K562 (cell line): ENCODE data around the gene SMAP2. TPM values are rescaled to one million over a fixed set of nuclear protein-coding genes. Genes with fewer than 3 reads are reported as not detected.

Source experiments
- EP300 ChIP-seq: IDR thresholded peaks from 2 replicates; pipeline ENCODE4 v1.6.1; 2012; ENCODE audit warnings: low read length, improper control_type of control experiment
- ETV5 ChIP-seq: sonication (generic); formaldehyde crosslinking; IDR thresholded peaks from 2 replicates; pipeline ENCODE4 v1.4.0; 2020; ENCODE audit warnings: low read depth, mild to moderate bottlenecking, missing genetic modification reagents
- ETV6 ChIP-seq, 3 experiments: fragments of 150-350 bp in 1 of 3; sonication (generic) in 1 of 3; formaldehyde crosslinking in 1 of 3; IDR thresholded peaks; 2 replicates each; pipeline versions ENCODE4 v1.6.1 to v1.8.0; 2014 to 2022; ENCODE audit warnings: borderline replicate concordance in 2 of 3, low read depth in 2 of 3, antibody characterized with exemption in 1 of 3, low read length in 1 of 3, mild to moderate bottlenecking in 1 of 3, missing genetic modification reagents in 1 of 3
- JUN ChIP-seq, 2 experiments: sonication (generic) in 1 of 2; formaldehyde crosslinking in 1 of 2; IDR thresholded peaks; 2 replicates each; pipeline versions ENCODE4 v1.6.1 to v1.8.0; 2012 to 2022; ENCODE audit warnings: borderline replicate concordance in 2 of 2, mild to moderate bottlenecking in 2 of 2, improper control_type of control experiment in 1 of 2, low read depth in 1 of 2, low read length in 1 of 2, missing genetic modification reagents in 1 of 2
- MGA ChIP-seq: fragments of 450-650 bp; IDR thresholded peaks from 2 replicates; pipeline ENCODE4 v1.6.1; 2016; ENCODE audit warnings: mild to moderate bottlenecking, moderate library complexity
- SMARCE1 ChIP-seq: fragments of 450-650 bp; IDR thresholded peaks from 2 replicates; pipeline ENCODE4 v1.7.1; 2016; ENCODE audit warnings: mild to moderate bottlenecking
- polyA plus RNA-seq, 8 experiments: library from polyadenylated mRNA; depleted of rRNA in 4 of 8; stranded (reverse) in 5 of 8; unstranded in 3 of 8; fragments of >200 nt; fragmentation: Nextera tagmentation in 2 of 8; fragmentation: Illumina TruSeq in 1 of 8; extraction: Ambion mirVana in 2 of 8; extraction: Trizol in 1 of 8; gene quantifications; 2 replicates each; pipeline versions ENCODE4 v1.2.1 to v1.2.3, GENCODE V29; 2011 to 2014; ENCODE audit warnings: inconsistent platforms in 1 of 8, missing spikeins in 1 of 8
- total RNA-seq, 7 experiments: library from RNA; depleted of rRNA in 6 of 7; stranded (reverse); fragments of >200 nt in 6 of 7; fragmentation: Illumina TruSeq in 2 of 7; extraction: Trizol in 2 of 7; gene quantifications; 2 replicates each; pipeline versions ENCODE4 v1.2.1 to v1.2.3, GENCODE V29; 2011 to 2021; ENCODE audit warnings: low replicate concordance in 1 of 7

Gene SMAP2
- total and polyA plus RNA-seq, 9 of the 15 experiments (the other 6 are each of a cell fraction or from before 2014, with no cell fraction given) = 38.7 to 212 (median 94.1) TPM

GRCh38 chr1:40381268-40382107 is 8.0 kb downstream of the SMAP2 start (continued):
- TF ChIP-seq MGA = peak; percentile 69
- TF ChIP-seq ETV5 (CRISPR knock-in tag) = no peak
- no peak for TF ChIP-seq EP300
- TF ChIP-seq SMARCE1 = peak; percentile 21; the same call in 1 of the 2 replicates
- TF ChIP-seq JUN (IDR thresholded peaks at IDR 0.05; ENCODE audit: borderline replicate concordance, low read depth, low read length) = 0 out of 2 replicates have a peak, but pooled peaks have one; percentile 21
- TF ChIP-seq JUN (CRISPR knock-in tag; IDR thresholded peaks at IDR 0.05; ENCODE audit: borderline replicate concordance) = no peak
- no peak for TF ChIP-seq ETV6 (IDR thresholded peaks at IDR 0.05; ENCODE audit: borderline replicate concordance in 1 of 2, low read depth in 2 of 2, low read length in 1 of 2)
- TF ChIP-seq ETV6 (CRISPR knock-in tag; IDR thresholded peaks at IDR 0.05; ENCODE audit: borderline replicate concordance) = no peak
